GM10266 (cell line): Measurements from ENCODE around the gene TJP3.

Experiments
- DNase-seq: peaks from one replicate; pipeline ENCODE4 v3.0.0; 2012; ENCODE audit errors: extremely low spot score
- TF ChIP-seq, protein P1 (sequence below): IDR thresholded peaks from 2 replicates; pipeline ENCODE4 v1.5.1; 2012; ENCODE audit warnings: mild to moderate bottlenecking, low read depth; ENCODE audit not compliant: control insufficient read depth, insufficient read depth; ENCODE audit errors: missing control alignments

The TJP3 gene

GRCh38 chr19:3707868-3708206 lies 347 bp upstream of the TJP3 start:
- no peak for DNase-seq
- TF ChIP-seq, protein P1, sequence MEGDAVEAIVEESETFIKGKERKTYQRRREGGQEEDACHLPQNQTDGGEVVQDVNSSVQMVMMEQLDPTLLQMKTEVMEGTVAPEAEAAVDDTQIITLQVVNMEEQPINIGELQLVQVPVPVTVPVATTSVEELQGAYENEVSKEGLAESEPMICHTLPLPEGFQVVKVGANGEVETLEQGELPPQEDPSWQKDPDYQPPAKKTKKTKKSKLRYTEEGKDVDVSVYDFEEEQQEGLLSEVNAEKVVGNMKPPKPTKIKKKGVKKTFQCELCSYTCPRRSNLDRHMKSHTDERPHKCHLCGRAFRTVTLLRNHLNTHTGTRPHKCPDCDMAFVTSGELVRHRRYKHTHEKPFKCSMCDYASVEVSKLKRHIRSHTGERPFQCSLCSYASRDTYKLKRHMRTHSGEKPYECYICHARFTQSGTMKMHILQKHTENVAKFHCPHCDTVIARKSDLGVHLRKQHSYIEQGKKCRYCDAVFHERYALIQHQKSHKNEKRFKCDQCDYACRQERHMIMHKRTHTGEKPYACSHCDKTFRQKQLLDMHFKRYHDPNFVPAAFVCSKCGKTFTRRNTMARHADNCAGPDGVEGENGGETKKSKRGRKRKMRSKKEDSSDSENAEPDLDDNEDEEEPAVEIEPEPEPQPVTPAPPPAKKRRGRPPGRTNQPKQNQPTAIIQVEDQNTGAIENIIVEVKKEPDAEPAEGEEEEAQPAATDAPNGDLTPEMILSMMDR = no peak

GRCh38 chr19:3710265-3710812 lies 2.2 kb downstream of the TJP3 start:
- DNase-seq = no peak

DNA sequence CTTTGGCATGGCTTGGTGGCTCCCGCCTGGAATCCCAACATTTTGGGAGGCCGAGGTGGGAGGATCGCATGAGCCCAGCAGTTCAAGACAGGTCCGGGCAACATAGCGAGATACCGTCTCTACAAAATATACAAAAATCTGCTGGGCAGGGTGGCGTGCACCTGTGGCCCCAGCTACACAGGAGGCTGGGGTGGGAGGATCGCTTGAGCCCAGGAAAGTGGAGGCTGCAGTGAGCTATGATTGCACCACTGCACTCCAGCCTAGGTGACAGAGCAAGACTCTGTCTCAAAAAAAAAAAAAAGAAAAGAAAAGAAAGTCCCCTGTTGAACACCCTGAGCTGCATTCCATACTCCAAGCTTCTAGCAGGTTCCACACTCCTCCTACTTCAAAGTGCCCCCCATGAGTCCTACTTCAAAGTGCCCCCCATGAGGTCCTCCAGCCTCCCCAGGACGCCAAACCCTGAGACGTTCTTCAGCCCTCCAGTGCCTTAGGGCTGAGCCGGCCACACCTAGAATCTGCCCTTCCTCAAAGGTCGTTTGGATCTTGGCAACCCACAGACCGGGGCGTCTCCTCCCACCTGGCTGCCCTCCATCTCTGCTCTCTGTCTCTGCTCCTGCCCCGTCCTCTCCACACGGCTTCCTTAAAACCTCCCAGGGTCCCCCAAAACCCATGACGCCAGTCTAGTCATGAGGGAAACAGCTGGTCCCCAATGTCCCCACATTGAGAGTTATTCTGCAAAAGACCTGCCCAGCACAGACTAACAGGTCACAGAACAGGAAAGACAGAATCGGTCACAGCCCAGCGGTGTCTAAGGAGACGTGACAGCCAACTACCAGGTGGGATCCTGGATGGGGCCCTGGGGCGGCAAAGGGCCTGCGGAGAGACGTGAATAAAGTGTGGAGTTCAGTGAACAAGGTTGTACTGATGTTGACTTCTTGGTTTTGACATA lies 4.8 kb downstream of the TJP3 start:
- DNase-seq = no peak
- TF ChIP-seq, protein P1 = no peak

More at GRCh38 chr19:3710265-3710812, 2.2 kb downstream of the TJP3 start:
- TF ChIP-seq, protein P1 = no peak

GRCh38 chr19:3716147-3716668 lies 8.0 kb downstream of the TJP3 start:
- DNase-seq = no peak
- TF ChIP-seq, protein P1 = no peak

- TF ChIP-seq, protein P1 = no peak
- DNase-seq = no peak
Measured at GRCh38 chr19:3719868-3720267, 11.7 kb downstream of the TJP3 start.

- TF ChIP-seq, protein P1 = no peak
- no peak for DNase-seq
Measured at GRCh38 chr19:3720349-3720917, 12.2 kb downstream of the TJP3 start.
